ENCODE results near the gene TEAD1.

DNA sequence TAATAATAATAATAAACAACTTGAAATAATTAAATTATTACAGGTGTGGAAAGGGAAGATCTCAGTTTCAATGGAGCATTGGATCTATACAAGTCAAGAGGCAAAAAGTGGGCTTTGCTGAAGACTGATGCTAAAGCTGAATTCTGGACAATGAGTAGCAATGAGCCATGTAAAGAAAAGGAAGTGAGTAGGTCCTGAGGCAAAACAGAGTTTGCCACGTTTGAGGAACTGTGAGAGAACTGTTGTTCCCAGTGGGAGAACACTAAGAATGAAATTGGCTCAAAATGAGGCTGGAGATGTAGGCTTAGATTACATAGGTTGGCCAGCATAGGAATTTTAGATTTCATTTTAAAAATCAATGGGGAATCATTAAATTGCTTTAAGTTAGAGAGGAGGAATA is 33.9 kb upstream of the TEAD1 start:
- no peak for TF ChIP-seq POLR2A (IDR thresholded peaks at IDR 0.05)
- TF ChIP-seq, protein P1, sequence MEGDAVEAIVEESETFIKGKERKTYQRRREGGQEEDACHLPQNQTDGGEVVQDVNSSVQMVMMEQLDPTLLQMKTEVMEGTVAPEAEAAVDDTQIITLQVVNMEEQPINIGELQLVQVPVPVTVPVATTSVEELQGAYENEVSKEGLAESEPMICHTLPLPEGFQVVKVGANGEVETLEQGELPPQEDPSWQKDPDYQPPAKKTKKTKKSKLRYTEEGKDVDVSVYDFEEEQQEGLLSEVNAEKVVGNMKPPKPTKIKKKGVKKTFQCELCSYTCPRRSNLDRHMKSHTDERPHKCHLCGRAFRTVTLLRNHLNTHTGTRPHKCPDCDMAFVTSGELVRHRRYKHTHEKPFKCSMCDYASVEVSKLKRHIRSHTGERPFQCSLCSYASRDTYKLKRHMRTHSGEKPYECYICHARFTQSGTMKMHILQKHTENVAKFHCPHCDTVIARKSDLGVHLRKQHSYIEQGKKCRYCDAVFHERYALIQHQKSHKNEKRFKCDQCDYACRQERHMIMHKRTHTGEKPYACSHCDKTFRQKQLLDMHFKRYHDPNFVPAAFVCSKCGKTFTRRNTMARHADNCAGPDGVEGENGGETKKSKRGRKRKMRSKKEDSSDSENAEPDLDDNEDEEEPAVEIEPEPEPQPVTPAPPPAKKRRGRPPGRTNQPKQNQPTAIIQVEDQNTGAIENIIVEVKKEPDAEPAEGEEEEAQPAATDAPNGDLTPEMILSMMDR (IDR thresholded peaks at IDR 0.05), result no peak
